ENCODE results near the gene FANCE.
"Not testable (repeated sequence)": the region's sequence is repeated elsewhere in the genome, so short reads cannot be mapped to it uniquely, and the experiment has no call there.

FANCE gene

DNA sequence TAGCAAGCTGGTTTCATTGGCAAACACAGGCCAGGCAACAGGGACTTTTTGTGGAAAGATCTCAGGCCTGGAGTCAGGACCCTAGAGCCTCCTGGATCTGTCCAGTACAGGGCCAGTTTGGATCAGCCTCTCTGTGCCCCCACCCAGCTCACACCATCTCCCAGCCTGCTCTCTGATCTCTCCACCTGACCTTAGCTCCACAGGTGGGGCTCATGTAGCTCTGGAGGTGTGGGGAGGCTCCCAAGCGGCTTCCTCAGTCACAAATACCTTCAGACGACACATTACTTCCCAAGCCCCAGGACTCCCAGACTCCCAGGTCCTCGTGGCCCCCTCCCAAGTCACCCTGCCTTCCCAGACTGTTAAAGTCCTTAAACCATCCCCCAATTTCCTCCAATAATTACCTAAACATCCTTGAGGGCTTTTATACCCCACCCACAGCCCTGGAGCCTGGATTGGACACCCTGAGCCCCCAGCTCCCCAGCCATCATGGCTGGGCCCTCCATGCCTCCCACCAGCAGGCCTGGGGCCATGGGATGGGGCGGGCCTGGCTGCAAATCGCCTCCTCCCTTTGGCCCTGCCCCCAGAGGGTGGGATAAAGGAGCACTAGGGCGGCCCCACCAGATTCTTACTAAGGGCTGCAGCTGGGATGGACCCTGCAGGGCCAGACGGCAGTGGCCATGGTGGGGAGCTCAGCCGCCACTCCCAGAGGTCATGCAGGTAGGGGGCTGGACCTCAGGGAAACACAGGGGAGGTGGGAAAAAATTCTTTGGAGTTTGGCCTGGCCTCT, 15.9 kb upstream of the FANCE start:
- no peak overlapping the region for H3K4me3 ChIP-seq (ENCODE audit: insufficient read depth, low read length, poor library complexity, severe bottlenecking)
- no peak overlapping the region for H3K27ac ChIP-seq (ENCODE audit: low read depth, low read length)
- H3K27me3 ChIP-seq (ENCODE audit: low read length): no peaks in the 10 kb centered on the region
- H3K9me3 ChIP-seq (ENCODE audit: insufficient read depth, low read length): no peaks in the 10 kb centered on the region
- H3F3A ChIP-seq (ENCODE audit: insufficient read depth): no peaks in the 10 kb centered on the region
- TF ChIP-seq EZH2phosphoT487 (conservative IDR thresholded peaks at IDR 0.05; ENCODE audit: low read length) (no peak), CTCF (IDR thresholded peaks at IDR 0.05; ENCODE audit: insufficient read depth, low read length, poor library complexity, severe bottlenecking) (no peak)
- no peaks in the 10 kb centered on the region for H3K79me2 ChIP-seq (ENCODE audit: insufficient read depth, low read length)
- no peak overlapping the region for H2AFZ ChIP-seq (ENCODE audit: low read depth, low read length, severe bottlenecking)
- H4K20me1 ChIP-seq (ENCODE audit: low read depth, low read length): no peaks in the 10 kb centered on the region
- H3K9ac ChIP-seq (ENCODE audit: low read length): no peak overlapping the region
- no peaks in the 10 kb centered on the region for H3K9me2 ChIP-seq (replicated peaks; ENCODE audit: insufficient read depth, low read length)
- no peaks in the 10 kb centered on the region for H3K36me3 ChIP-seq (ENCODE audit: low read length)
- H3K4me2 ChIP-seq (ENCODE audit: low read depth, low read length, poor library complexity, severe bottlenecking): no peak overlapping the region

GRCh38 chr6:35438378-35439065, 13.6 kb upstream of the FANCE start:
- H3K4me2 ChIP-seq (ENCODE audit: low read depth, low read length, poor library complexity, severe bottlenecking); H3F3A ChIP-seq (ENCODE audit: insufficient read depth); H3K4me3 ChIP-seq (ENCODE audit: insufficient read depth, low read length, poor library complexity, severe bottlenecking); H3K9ac ChIP-seq (ENCODE audit: low read length); H3K79me2 ChIP-seq (ENCODE audit: insufficient read depth, low read length); H3K9me3 ChIP-seq (ENCODE audit: insufficient read depth, low read length); H3K36me3 ChIP-seq (ENCODE audit: low read length); H3K27me3 ChIP-seq (ENCODE audit: low read length); H4K20me1 ChIP-seq (ENCODE audit: low read depth, low read length); H2AFZ ChIP-seq (ENCODE audit: low read depth, low read length, severe bottlenecking); H3K27ac ChIP-seq (ENCODE audit: low read depth, low read length); H3K9me2 ChIP-seq (replicated peaks; ENCODE audit: insufficient read depth, low read length): not testable (repeated sequence)

GRCh38 chr6:35439308-35439707, 12.8 kb upstream of the FANCE start:
- no peak overlapping the region for H3K9ac ChIP-seq (ENCODE audit: low read length)
- no peak overlapping the region for H2AFZ ChIP-seq (ENCODE audit: low read depth, low read length, severe bottlenecking)
- no peaks in the 10 kb centered on the region for H4K20me1 ChIP-seq (ENCODE audit: low read depth, low read length)
- H3K36me3 ChIP-seq (ENCODE audit: low read length): no peaks in the 10 kb centered on the region
- H3K79me2 ChIP-seq (ENCODE audit: insufficient read depth, low read length): no peaks in the 10 kb centered on the region
- no peak overlapping the region for H3K4me2 ChIP-seq (ENCODE audit: low read depth, low read length, poor library complexity, severe bottlenecking)
- no peaks in the 10 kb centered on the region for H3K9me3 ChIP-seq (ENCODE audit: insufficient read depth, low read length)
- TF ChIP-seq CTCF (IDR thresholded peaks at IDR 0.05; ENCODE audit: insufficient read depth, low read length, poor library complexity, severe bottlenecking): no peak
- no peak for TF ChIP-seq EZH2phosphoT487 (conservative IDR thresholded peaks at IDR 0.05; ENCODE audit: low read length)
- no peaks in the 10 kb centered on the region for H3K27me3 ChIP-seq (ENCODE audit: low read length)
- no peaks in the 10 kb centered on the region for H3F3A ChIP-seq (ENCODE audit: insufficient read depth)
- H3K27ac ChIP-seq (ENCODE audit: low read depth, low read length): no peak overlapping the region
- H3K9me2 ChIP-seq (replicated peaks; ENCODE audit: insufficient read depth, low read length): no peaks in the 10 kb centered on the region
- no peak overlapping the region for H3K4me3 ChIP-seq (ENCODE audit: insufficient read depth, low read length, poor library complexity, severe bottlenecking)

DNA sequence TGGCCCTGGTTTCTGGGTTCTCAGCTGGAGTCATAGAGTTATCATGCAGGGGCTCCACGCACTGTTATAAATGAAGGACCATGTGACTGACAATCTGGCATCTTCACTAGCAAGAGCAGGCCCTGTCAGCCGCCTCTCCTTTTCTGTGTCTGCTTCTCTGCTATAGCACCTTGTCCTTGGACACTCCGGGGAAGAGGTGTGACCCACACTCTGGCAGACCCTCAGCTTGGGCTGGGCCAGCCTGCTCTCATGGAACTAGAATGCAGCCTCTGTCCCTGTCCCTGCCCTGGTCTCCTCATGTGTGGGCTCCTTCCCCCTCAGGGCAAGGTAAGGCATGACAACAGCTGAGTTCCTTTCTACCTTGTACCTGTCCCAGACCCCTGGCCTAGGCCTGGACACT, 10.9 kb upstream of the FANCE start:
- Histone ChIP-seq H3K27me3 (ENCODE audit: low read length) (no peaks in the 10 kb centered on the region), H3F3A (ENCODE audit: insufficient read depth) (no peaks in the 10 kb centered on the region), H3K79me2 (ENCODE audit: insufficient read depth, low read length) (no peaks in the 10 kb centered on the region), H3K27ac (ENCODE audit: low read depth, low read length) (no peak overlapping the region), H3K4me3 (ENCODE audit: insufficient read depth, low read length, poor library complexity, severe bottlenecking) (no peak overlapping the region), H3K9me2 (replicated peaks; ENCODE audit: insufficient read depth, low read length) (no peaks in the 10 kb centered on the region), H4K20me1 (ENCODE audit: low read depth, low read length) (no peaks in the 10 kb centered on the region), H3K4me2 (ENCODE audit: low read depth, low read length, poor library complexity, severe bottlenecking) (no peak overlapping the region), H3K36me3 (ENCODE audit: low read length) (no peaks in the 10 kb centered on the region), H3K9ac (ENCODE audit: low read length) (no peak overlapping the region), H3K9me3 (ENCODE audit: insufficient read depth, low read length) (no peaks in the 10 kb centered on the region), H2AFZ (ENCODE audit: low read depth, low read length, severe bottlenecking) (no peak overlapping the region)
- TF ChIP-seq EZH2phosphoT487 (conservative IDR thresholded peaks at IDR 0.05; ENCODE audit: low read length) (no peak), CTCF (IDR thresholded peaks at IDR 0.05; ENCODE audit: insufficient read depth, low read length, poor library complexity, severe bottlenecking) (no peak)

Measured in SU-DHL-6 (cell line).